WTC11 (cell line): ENCODE data around the gene LTBP1. TPM values are rescaled to one million over a fixed set of nuclear protein-coding genes. Genes with fewer than 3 reads are reported as not detected.

ENCODE experiments used
- ATAC-seq: fragments of 200-7000 bp; cut with Tn5 transposase; 2 replicates; pipeline ENCODE4 v1.10.0; 2021; ENCODE audit warnings: mild to moderate bottlenecking, moderate library complexity
- CTCF ChIA-PET: fragments of 300-600 bp; sonication (Branson Sonifier 250); formaldehyde crosslinking; loops from one replicate; lab custom pipeline; 2021; ENCODE audit warnings: antibody characterized with exemption; lab: Charles Lee
- POLR2A ChIA-PET: fragments of 350-600 bp; sonication (Branson Sonifier 250); formaldehyde crosslinking; loops from one replicate; lab custom pipeline; 2021; ENCODE audit warnings: antibody characterized with exemption; lab: Charles Lee
- DNase-seq: peaks from one replicate; pipeline ENCODE4 v3.0.0; 2021; ENCODE audit warnings: low spot score
- H3K27ac Mint-ChIP-seq: 2 replicates; pipeline ENCODE4 v1.8.0; 2021; ENCODE audit warnings: mixed read lengths
- H3K27me3 Mint-ChIP-seq: 2 replicates; pipeline ENCODE4 v1.8.0; 2021; ENCODE audit warnings: low read depth, mild to moderate bottlenecking, moderate library complexity, mixed read lengths
- H3K36me3 Mint-ChIP-seq: 2 replicates; pipeline ENCODE4 v1.8.0; 2021; ENCODE audit warnings: mixed read lengths
- H3K4me1 Mint-ChIP-seq: 2 replicates; pipeline ENCODE4 v1.8.0; 2022; ENCODE audit warnings: mixed read lengths
- H3K4me3 Mint-ChIP-seq: 2 replicates; pipeline ENCODE4 v1.8.0; 2021; ENCODE audit warnings: mild to moderate bottlenecking, moderate library complexity, mixed read lengths
- H3K9me3 Mint-ChIP-seq: 2 replicates; pipeline ENCODE4 v1.8.0; 2021; ENCODE audit warnings: mixed read lengths
- ARID4B ChIP-seq: sonication (generic); formaldehyde crosslinking; IDR thresholded peaks from 2 replicates; pipeline ENCODE4 v1.8.0; 2023; ENCODE audit warnings: missing genetic modification reagents, mild to moderate bottlenecking, borderline replicate concordance
- ATF3 ChIP-seq: sonication (generic); formaldehyde crosslinking; conservative IDR thresholded peaks from 2 replicates; pipeline ENCODE4 v1.8.1; 2022; ENCODE audit warnings: mild to moderate bottlenecking, missing genetic modification reagents
- E2F4 ChIP-seq: sonication (generic); formaldehyde crosslinking; IDR thresholded peaks from 2 replicates; pipeline ENCODE4 v1.8.1; 2022; ENCODE audit warnings: low read depth, mild to moderate bottlenecking, moderate library complexity, missing genetic modification reagents, borderline replicate concordance
- EMX1 ChIP-seq: fragments of 250-450 bp; sonication (Bioruptor Pico); IDR thresholded peaks from 2 replicates; pipeline ENCODE4 v1.8.0; 2021; ENCODE audit warnings: mild to moderate bottlenecking
- NFE2L1 ChIP-seq: sonication (generic); formaldehyde crosslinking; IDR thresholded peaks from 2 replicates; pipeline ENCODE4 v1.8.1; 2023; ENCODE audit warnings: missing genetic modification reagents
- NR1H2 ChIP-seq: sonication (generic); formaldehyde crosslinking; IDR thresholded peaks from 2 replicates; pipeline ENCODE4 v1.9.0; 2021; ENCODE audit warnings: mild to moderate bottlenecking, moderate library complexity, missing genetic modification reagents
- OVOL2 ChIP-seq: fragments of 250-450 bp; sonication (Bioruptor Pico); IDR thresholded peaks from 2 replicates; pipeline ENCODE4 v1.9.0; 2021; ENCODE audit warnings: mild to moderate bottlenecking, borderline replicate concordance
- RELA ChIP-seq: sonication (generic); formaldehyde crosslinking; IDR thresholded peaks from 2 replicates; pipeline ENCODE4 v1.8.1; 2022; ENCODE audit warnings: missing genetic modification reagents, mild to moderate bottlenecking, borderline replicate concordance
- SMAD3 ChIP-seq: sonication (generic); formaldehyde crosslinking; IDR thresholded peaks from 2 replicates; pipeline ENCODE4 v1.8.0; 2022; ENCODE audit warnings: missing genetic modification reagents, mild to moderate bottlenecking, borderline replicate concordance
- SOX15 ChIP-seq: fragments of 250-450 bp; sonication (Bioruptor Pico); IDR thresholded peaks from 2 replicates; pipeline ENCODE4 v1.9.0; 2021; ENCODE audit warnings: mild to moderate bottlenecking
- TEAD1 ChIP-seq: sonication (generic); formaldehyde crosslinking; IDR thresholded peaks from 2 replicates; pipeline ENCODE4 v1.8.0; 2022; ENCODE audit warnings: mild to moderate bottlenecking, missing genetic modification reagents
- ZBTB43 ChIP-seq: sonication (generic); formaldehyde crosslinking; IDR thresholded peaks from 2 replicates; pipeline ENCODE4 v1.8.1; 2023; ENCODE audit warnings: mild to moderate bottlenecking, missing genetic modification reagents
- ZNF317 ChIP-seq: sonication (generic); formaldehyde crosslinking; IDR thresholded peaks from 2 replicates; pipeline ENCODE4 v1.8.1; 2023; ENCODE audit warnings: low read depth, mild to moderate bottlenecking, moderate library complexity, missing genetic modification reagents, borderline replicate concordance
- total RNA-seq: library from RNA; stranded (reverse); gene quantifications from 3 replicates; pipeline ENCODE4 v1.2.3, GENCODE V29; 2021
- TF ChIP-seq, protein P1 (sequence below): sonication (generic); formaldehyde crosslinking; conservative IDR thresholded peaks from 2 replicates; pipeline ENCODE4 v1.8.1; 2023; ENCODE audit warnings: mild to moderate bottlenecking, low read depth, missing genetic modification reagents, moderate library complexity
- TF ChIP-seq, protein P2 (sequence below): sonication (generic); formaldehyde crosslinking; IDR thresholded peaks from 2 replicates; pipeline ENCODE4 v1.8.1; 2023; ENCODE audit warnings: mild to moderate bottlenecking, missing genetic modification reagents

Gene LTBP1
- total RNA-seq, 1 experiment from 2014 or later, result 33.6 TPM

DNA sequence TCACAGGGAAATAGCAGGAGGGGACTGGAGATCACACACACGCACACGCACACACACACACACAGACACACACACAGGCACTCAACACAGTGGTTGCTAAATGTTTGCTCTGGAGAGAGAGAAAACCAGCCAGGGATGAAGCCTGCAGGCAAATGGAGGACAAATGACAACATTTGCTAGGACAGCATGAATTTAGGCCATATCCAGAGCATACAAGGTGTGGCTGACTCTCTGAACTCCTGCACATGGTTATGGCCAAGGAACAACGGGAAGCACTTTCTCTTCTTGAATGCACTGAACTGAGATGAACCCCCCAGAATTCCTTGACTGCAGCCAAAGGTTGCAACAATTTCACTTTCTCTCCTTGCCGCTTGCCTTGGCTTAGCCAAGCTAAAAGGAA lies 299.7 kb downstream of the LTBP1 start:
- no peak for TF ChIP-seq E2F4 (CRISPR knock-in tag)
- no peak for TF ChIP-seq RELA (CRISPR knock-in tag)
- TF ChIP-seq, protein P1, sequence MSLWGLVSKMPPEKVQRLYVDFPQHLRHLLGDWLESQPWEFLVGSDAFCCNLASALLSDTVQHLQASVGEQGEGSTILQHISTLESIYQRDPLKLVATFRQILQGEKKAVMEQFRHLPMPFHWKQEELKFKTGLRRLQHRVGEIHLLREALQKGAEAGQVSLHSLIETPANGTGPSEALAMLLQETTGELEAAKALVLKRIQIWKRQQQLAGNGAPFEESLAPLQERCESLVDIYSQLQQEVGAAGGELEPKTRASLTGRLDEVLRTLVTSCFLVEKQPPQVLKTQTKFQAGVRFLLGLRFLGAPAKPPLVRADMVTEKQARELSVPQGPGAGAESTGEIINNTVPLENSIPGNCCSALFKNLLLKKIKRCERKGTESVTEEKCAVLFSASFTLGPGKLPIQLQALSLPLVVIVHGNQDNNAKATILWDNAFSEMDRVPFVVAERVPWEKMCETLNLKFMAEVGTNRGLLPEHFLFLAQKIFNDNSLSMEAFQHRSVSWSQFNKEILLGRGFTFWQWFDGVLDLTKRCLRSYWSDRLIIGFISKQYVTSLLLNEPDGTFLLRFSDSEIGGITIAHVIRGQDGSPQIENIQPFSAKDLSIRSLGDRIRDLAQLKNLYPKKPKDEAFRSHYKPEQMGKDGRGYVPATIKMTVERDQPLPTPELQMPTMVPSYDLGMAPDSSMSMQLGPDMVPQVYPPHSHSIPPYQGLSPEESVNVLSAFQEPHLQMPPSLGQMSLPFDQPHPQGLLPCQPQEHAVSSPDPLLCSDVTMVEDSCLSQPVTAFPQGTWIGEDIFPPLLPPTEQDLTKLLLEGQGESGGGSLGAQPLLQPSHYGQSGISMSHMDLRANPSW (CRISPR knock-in tag), result no peak
- TF ChIP-seq NFE2L1, result no peak
- no peak for TF ChIP-seq OVOL2
- no peak for TF ChIP-seq ATF3
- TF ChIP-seq, protein P2, sequence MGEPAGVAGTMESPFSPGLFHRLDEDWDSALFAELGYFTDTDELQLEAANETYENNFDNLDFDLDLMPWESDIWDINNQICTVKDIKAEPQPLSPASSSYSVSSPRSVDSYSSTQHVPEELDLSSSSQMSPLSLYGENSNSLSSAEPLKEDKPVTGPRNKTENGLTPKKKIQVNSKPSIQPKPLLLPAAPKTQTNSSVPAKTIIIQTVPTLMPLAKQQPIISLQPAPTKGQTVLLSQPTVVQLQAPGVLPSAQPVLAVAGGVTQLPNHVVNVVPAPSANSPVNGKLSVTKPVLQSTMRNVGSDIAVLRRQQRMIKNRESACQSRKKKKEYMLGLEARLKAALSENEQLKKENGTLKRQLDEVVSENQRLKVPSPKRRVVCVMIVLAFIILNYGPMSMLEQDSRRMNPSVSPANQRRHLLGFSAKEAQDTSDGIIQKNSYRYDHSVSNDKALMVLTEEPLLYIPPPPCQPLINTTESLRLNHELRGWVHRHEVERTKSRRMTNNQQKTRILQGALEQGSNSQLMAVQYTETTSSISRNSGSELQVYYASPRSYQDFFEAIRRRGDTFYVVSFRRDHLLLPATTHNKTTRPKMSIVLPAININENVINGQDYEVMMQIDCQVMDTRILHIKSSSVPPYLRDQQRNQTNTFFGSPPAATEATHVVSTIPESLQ, result no peak
- TF ChIP-seq NR1H2 (CRISPR knock-in tag), result no peak
- no peak for TF ChIP-seq EMX1 (CRISPR knock-in tag)
- TF ChIP-seq TEAD1 (CRISPR knock-in tag), result no peak
- TF ChIP-seq SMAD3 (CRISPR knock-in tag), result no peak
- no peak for TF ChIP-seq ZNF317 (CRISPR knock-in tag)
- no peak for TF ChIP-seq ZBTB43 (CRISPR knock-in tag)
- no peak for TF ChIP-seq SOX15 (CRISPR knock-in tag)
- TF ChIP-seq ARID4B (CRISPR knock-in tag), result no peak
- CTCF ChIA-PET, result no interaction called here
- H3K4me1 Mint-ChIP-seq, result no peaks in the 10 kb centered on the region
- H3K27ac Mint-ChIP-seq, result no peak overlapping the region
- H3K36me3 Mint-ChIP-seq, result no peaks in the 10 kb centered on the region
- H3K4me3 Mint-ChIP-seq, result no peak overlapping the region
- no peaks in the 10 kb centered on the region for H3K9me3 Mint-ChIP-seq
- DNase-seq, result no peak
- POLR2A ChIA-PET, result interaction anchor here (0.5 kb wide), 1 partner anchor 44 kb away, joined by 3 read pairs; no protein-coding TSS in a partner anchor
- no peak for ATAC-seq
- H3K27me3 Mint-ChIP-seq, result no peaks in the 10 kb centered on the region
